ENCODE measurements around the gene SLC8A2.

- no peak for TF ChIP-seq CTCF (IDR thresholded peaks at IDR 0.05)
- no peak for TF ChIP-seq POLR2A (IDR thresholded peaks at IDR 0.05)
These were observed 39.2 kb downstream of the SLC8A2 start for GRCh38 chr19:47432499-47432898.

Measured in ovary (tissue), 3 donors.